HCT116 (cell line): Measurements from ENCODE around the gene NUDT2. TPM values are rescaled to one million over a fixed set of nuclear protein-coding genes. Genes with fewer than 3 reads are reported as not detected.

ENCODE experiments used
- ATAC-seq: fragments of 200-7000 bp; cut with Tn5 transposase; 2 replicates; pipeline ENCODE4 v1.9.1; 2020; ENCODE audit warnings: mild to moderate bottlenecking, moderate library complexity
- BruUV-seq: library from RNA; stranded (reverse); fragments of 400-500 nt; replicated peaks from 2 replicates; lab custom pipeline; 2021; lab: Mats Ljungman, UMichigan
- CTCF ChIA-PET: fragments of 300-600 bp; sonication (Branson Sonifier 250); formaldehyde crosslinking; loops from one replicate; lab custom pipeline; 2021; ENCODE audit warnings: antibody characterized with exemption; lab: Charles Lee
- POLR2A ChIA-PET: fragments of 300-600, 350-600 bp; sonication (Branson Sonifier 250); formaldehyde crosslinking; loops from one replicate; lab custom pipeline; 2021; ENCODE audit warnings: antibody characterized with exemption; lab: Charles Lee
- RAD21 ChIA-PET, 2 experiments: fragments of 300-600 bp; sonication (Branson Sonifier 250); formaldehyde crosslinking; loops; one replicate each; lab custom pipeline; 2023; ENCODE audit warnings: low total read pairs in 2 of 2; ENCODE audit not compliant: uncharacterized antibody in 2 of 2, unreplicated experiment in 2 of 2, low non-redundant PET in 1 of 2; lab: Charles Lee
- DNase-seq: peaks from one replicate; pipeline ENCODE4 v3.0.0-alpha.2; 2010; ENCODE audit warnings: low read depth, low spot score
- H2AFZ ChIP-seq: fragments of 200-600 bp; shearing (Covaris generic), sonication (generic); 2 replicates; pipeline ENCODE4 v1.6.1; 2017; ENCODE audit warnings: low read depth, mixed run types, mixed read lengths, antibody characterized with exemption, low read length; ENCODE audit not compliant: poor library complexity, severe bottlenecking
- H3K27ac ChIP-seq: 2 replicates; pipeline ENCODE4 v1.5.1; 2012; ENCODE audit warnings: low read depth, low read length
- H3K27me3 ChIP-seq: fragments of 200-600 bp; sonication (generic); 2 replicates; pipeline ENCODE4 v1.6.1; 2016; ENCODE audit warnings: mixed run types, low read length, mixed read lengths; ENCODE audit not compliant: insufficient read depth
- H3K36me3 ChIP-seq, 2 experiments: fragments of 200-500 bp in 1 of 2; fragments of 200-600 bp in 1 of 2; sonication (Bioruptor generic) in 1 of 2; sonication (generic) in 1 of 2; 2 replicates each; pipeline versions ENCODE4 v1.5.1 to v1.6.1; 2014 to 2016; ENCODE audit warnings: low read length in 2 of 2, inconsistent platforms in 1 of 2, mixed read lengths in 1 of 2, mixed run types in 1 of 2; ENCODE audit not compliant: insufficient read depth in 2 of 2, control insufficient read depth in 1 of 2
- H3K4me1 ChIP-seq, 2 experiments: fragments of 200-600 bp in 1 of 2; sonication (generic) in 1 of 2; 2 replicates each; pipeline versions ENCODE4 v1.5.1 to v1.6.1; 2012 to 2017; ENCODE audit warnings: low read length in 2 of 2, inconsistent platforms in 1 of 2, mild to moderate bottlenecking in 1 of 2, mixed read lengths in 1 of 2, mixed run types in 1 of 2, moderate library complexity in 1 of 2; ENCODE audit not compliant: insufficient read depth in 2 of 2, control insufficient read depth in 1 of 2
- H3K4me2 ChIP-seq: fragments of 200-600 bp; sonication (generic); 2 replicates; pipeline ENCODE4 v1.6.1; 2017; ENCODE audit warnings: mixed run types, low read length, mixed read lengths
- H3K4me3 ChIP-seq, 2 experiments: fragments of 200-600 bp in 1 of 2; sonication (generic) in 1 of 2; replicated peaks in 1 of 2; 2 replicates each; pipeline ENCODE4 v1.5.1; 2011 to 2016; ENCODE audit warnings: low read length in 2 of 2, control low read depth in 1 of 2, low read depth in 1 of 2, mild to moderate bottlenecking in 1 of 2, mixed read lengths in 1 of 2, mixed run types in 1 of 2
- H3K79me2 ChIP-seq: fragments of 200-600 bp; sonication (generic); 2 replicates; pipeline ENCODE4 v1.6.1; 2017; ENCODE audit warnings: mild to moderate bottlenecking, mixed run types, low read length, moderate library complexity, mixed read lengths; ENCODE audit not compliant: insufficient read depth
- H3K9ac ChIP-seq: fragments of 200-600 bp; sonication (generic); 2 replicates; pipeline ENCODE4 v1.6.1; 2016; ENCODE audit warnings: low read length, mixed read lengths
- H3K9me2 ChIP-seq: fragments of 200-600 bp; sonication (generic), shearing (Covaris generic); 2 replicates; pipeline ENCODE4 v1.6.1; 2017; ENCODE audit warnings: mixed run types, mild to moderate bottlenecking, moderate library complexity; ENCODE audit not compliant: insufficient read depth
- H3K9me3 ChIP-seq, 2 experiments: fragments of 200-500 bp in 1 of 2; fragments of 200-600 bp in 1 of 2; sonication (Bioruptor generic) in 1 of 2; sonication (generic) in 1 of 2; 2 replicates each; pipeline ENCODE4 v1.6.1; 2014 to 2017; ENCODE audit warnings: low read length in 2 of 2, mixed read lengths in 2 of 2, inconsistent platforms in 1 of 2, low read depth in 1 of 2, mild to moderate bottlenecking in 1 of 2, mixed run types in 1 of 2, moderate library complexity in 1 of 2; ENCODE audit not compliant: control insufficient read depth in 1 of 2, insufficient read depth in 1 of 2
- H4K20me1 ChIP-seq: fragments of 200-600 bp; sonication (generic), shearing (Covaris generic); 2 replicates; pipeline ENCODE4 v1.6.1; 2017; ENCODE audit warnings: mixed run types, mild to moderate bottlenecking, moderate library complexity; ENCODE audit not compliant: insufficient read depth
- CEBPB ChIP-seq: IDR thresholded peaks from 2 replicates; pipeline ENCODE4 v1.6.1; 2012; ENCODE audit warnings: low read depth
- EGR1 ChIP-seq: IDR thresholded peaks from 2 replicates; pipeline ENCODE4 v1.6.1; 2012; ENCODE audit warnings: low read depth
- ELF1 ChIP-seq: IDR thresholded peaks from 2 replicates; pipeline ENCODE4 v1.6.1; 2012; ENCODE audit warnings: low read depth, borderline replicate concordance
- EZH2 ChIP-seq: fragments of 200-600 bp; sonication (generic); IDR thresholded peaks from 2 replicates; pipeline ENCODE4 v1.6.1; 2017; ENCODE audit warnings: antibody characterized with exemption, mixed run types
- FOSL1 ChIP-seq: IDR thresholded peaks from 2 replicates; pipeline ENCODE4 v1.6.1; 2012; ENCODE audit warnings: low read depth
- MAX ChIP-seq: IDR thresholded peaks from 2 replicates; pipeline ENCODE4 v1.6.1; 2012
- REST ChIP-seq: IDR thresholded peaks from 2 replicates; pipeline ENCODE4 v1.6.1; 2012; ENCODE audit warnings: low read depth
- SIN3A ChIP-seq: IDR thresholded peaks from 2 replicates; pipeline ENCODE4 v1.6.1; 2012; ENCODE audit warnings: low read depth
- SP1 ChIP-seq: IDR thresholded peaks from 2 replicates; pipeline ENCODE4 v1.6.1; 2012; ENCODE audit warnings: low read depth
- SRF ChIP-seq: IDR thresholded peaks from 2 replicates; pipeline ENCODE4 v1.6.1; 2012; ENCODE audit warnings: low read depth
- ZBTB33 ChIP-seq: IDR thresholded peaks from 2 replicates; pipeline ENCODE4 v1.6.1; 2011; ENCODE audit warnings: mild to moderate bottlenecking, low read length, moderate library complexity; ENCODE audit not compliant: insufficient replicate concordance; ENCODE audit errors: extremely low read depth
- ZNF274 ChIP-seq: fragments of 200-500 bp; sonication (Bioruptor generic); IDR thresholded peaks from 2 replicates; pipeline ENCODE4 v1.6.1; 2014; ENCODE audit warnings: mild to moderate bottlenecking, low read depth, low read length, inconsistent platforms
- intact Hi-C: fragments of 100-400 bp; cut with micrococcal nuclease; formaldehyde crosslinking; loops from 2 replicates; pipeline ENCODE4 v1.10.0; 2022
- total RNA-seq: library from RNA; stranded (reverse); gene quantifications from one replicate; pipeline ENCODE4 v1.2.1, GENCODE V29; 2021; ENCODE audit not compliant: unreplicated experiment

The NUDT2 gene
- total RNA-seq, 1 experiment from 2014 or later: 39.3 TPM

- TF ChIP-seq SIN3A (no peak), ZNF274 (no peak), FOSL1 (no peak), EGR1 (no peak), MAX (no peak), EZH2 (no peak), REST (no peak)
These were observed 52.0 kb downstream of the NUDT2 start (continued) for GRCh38 chr9:34381323-34381722.

GRCh38 chr9:34382054-34382453 is 52.7 kb downstream of the NUDT2 start:
- Histone ChIP-seq H3K79me2 (no peaks in the 10 kb centered on the region), H3K9me2 (no peaks in the 10 kb centered on the region), H3K27ac (no peak overlapping the region), H3K4me2 (no peak overlapping the region), H3K4me1 (peaks cover 16 to 30% of the 10 kb centered on the region in 2 experiments; a peak in 3 of 4 replicates), H3K9me3 (no peaks in the 10 kb centered on the region), H3K27me3 (no peaks in the 10 kb centered on the region), H2AFZ (no peak overlapping the region), H3K9ac (no peak overlapping the region), H3K4me3 (no peak overlapping the region), H4K20me1 (no peaks in the 10 kb centered on the region), H3K36me3 (no peaks in the 10 kb centered on the region)
- TF ChIP-seq EGR1 (no peak), SRF (no peak), ZBTB33 (no peak), CEBPB (no peak), SP1 (no peak), SIN3A (no peak), ELF1 (no peak), MAX (no peak)
- no peak for ATAC-seq
- RAD21 ChIA-PET: no interaction called here
- intact Hi-C loops: no loop called here
- BruUV-seq: no TSS peak
- DNase-seq: no peak
- POLR2A ChIA-PET: no interaction called here
- CTCF ChIA-PET: no interaction called here
